GM12874 (cell line): ENCODE measurements around the gene GPNMB.

Experiments
- TF ChIP-seq, protein P1 (sequence below): IDR thresholded peaks from 2 replicates; pipeline ENCODE4 v1.5.1; 2011; ENCODE audit warnings: low read depth, mild to moderate bottlenecking, control low read depth, low read length, moderate library complexity; ENCODE audit not compliant: insufficient read depth

The GPNMB gene

DNA sequence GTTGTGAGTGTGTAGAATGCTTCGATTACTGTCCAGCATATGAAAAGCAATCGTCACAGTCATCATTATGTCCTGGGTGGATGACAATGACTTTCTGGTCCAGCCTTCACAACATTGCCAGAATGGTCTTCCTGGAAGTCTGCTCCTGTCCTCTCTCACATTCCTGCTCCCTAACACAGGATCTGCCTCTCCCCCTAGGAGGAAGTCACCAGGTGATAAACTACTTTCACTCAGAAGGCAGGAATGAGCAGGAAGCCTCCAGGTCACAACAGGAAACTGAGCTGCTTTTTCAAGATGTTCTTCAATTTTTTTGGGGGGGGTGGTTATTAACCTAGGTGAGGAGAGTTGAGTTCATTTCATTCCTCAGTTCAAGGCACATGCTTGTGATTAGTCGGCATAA, 13.6 kb upstream of the GPNMB start:
- TF ChIP-seq, protein P1, sequence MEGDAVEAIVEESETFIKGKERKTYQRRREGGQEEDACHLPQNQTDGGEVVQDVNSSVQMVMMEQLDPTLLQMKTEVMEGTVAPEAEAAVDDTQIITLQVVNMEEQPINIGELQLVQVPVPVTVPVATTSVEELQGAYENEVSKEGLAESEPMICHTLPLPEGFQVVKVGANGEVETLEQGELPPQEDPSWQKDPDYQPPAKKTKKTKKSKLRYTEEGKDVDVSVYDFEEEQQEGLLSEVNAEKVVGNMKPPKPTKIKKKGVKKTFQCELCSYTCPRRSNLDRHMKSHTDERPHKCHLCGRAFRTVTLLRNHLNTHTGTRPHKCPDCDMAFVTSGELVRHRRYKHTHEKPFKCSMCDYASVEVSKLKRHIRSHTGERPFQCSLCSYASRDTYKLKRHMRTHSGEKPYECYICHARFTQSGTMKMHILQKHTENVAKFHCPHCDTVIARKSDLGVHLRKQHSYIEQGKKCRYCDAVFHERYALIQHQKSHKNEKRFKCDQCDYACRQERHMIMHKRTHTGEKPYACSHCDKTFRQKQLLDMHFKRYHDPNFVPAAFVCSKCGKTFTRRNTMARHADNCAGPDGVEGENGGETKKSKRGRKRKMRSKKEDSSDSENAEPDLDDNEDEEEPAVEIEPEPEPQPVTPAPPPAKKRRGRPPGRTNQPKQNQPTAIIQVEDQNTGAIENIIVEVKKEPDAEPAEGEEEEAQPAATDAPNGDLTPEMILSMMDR = no peak

DNA sequence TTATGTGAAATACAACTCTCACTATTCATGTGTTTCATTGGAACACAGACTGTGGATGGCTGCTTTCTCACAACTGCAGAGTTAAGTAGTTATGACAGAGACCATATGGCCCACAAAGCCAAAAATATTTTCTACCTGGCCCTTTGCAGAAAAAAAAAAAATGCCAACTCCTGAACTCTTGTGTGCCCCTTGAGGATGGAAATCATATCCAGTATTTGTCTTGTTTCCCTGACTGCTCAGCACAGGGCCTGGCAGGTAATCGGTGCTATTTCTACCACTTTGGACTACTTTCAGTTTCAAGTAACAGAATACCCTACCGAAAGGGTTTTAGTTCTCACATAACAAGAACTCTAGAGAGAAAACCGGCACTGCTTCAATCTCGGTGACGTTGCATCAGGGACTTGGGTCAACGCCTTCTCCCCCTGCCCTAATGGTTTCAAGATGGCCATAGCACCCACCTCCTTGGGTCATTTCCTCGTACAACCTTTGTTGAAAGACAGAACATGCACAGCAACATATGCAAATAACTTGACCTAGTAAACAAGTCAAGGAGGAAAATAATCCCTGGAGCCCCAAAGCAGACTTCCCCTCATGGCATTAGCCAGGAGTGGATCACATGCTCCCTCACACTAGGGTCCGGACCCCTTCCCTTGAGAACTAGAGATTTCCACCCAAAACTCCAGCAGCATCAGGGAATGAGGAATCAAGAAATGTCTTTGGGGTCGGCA, 11.8 kb upstream of the GPNMB start:
- TF ChIP-seq, protein P1 = no peak

DNA sequence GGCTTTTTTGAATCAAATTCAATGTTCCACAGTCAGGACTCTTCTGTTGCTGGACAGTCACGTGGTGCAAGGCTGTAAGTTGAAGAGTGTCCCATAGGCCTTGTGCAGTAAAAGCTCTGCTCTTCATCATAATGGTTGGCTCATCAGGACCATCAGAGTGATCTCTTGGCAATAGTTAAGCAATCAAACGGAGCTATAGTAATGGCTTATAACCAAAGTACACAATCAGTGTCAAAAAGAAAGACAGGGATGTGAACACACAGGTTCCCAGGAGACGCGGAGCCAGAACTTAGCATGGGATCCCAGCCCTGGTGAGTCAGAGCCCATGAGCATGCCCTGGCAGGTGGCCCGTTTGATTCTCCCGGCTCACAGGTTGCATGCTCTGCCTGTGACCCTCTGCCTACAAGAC, 10.8 kb upstream of the GPNMB start:
- TF ChIP-seq, protein P1 = no peak

GRCh38 chr7:23237000-23237399, 9.6 kb upstream of the GPNMB start:
- TF ChIP-seq, protein P1 = no peak

DNA sequence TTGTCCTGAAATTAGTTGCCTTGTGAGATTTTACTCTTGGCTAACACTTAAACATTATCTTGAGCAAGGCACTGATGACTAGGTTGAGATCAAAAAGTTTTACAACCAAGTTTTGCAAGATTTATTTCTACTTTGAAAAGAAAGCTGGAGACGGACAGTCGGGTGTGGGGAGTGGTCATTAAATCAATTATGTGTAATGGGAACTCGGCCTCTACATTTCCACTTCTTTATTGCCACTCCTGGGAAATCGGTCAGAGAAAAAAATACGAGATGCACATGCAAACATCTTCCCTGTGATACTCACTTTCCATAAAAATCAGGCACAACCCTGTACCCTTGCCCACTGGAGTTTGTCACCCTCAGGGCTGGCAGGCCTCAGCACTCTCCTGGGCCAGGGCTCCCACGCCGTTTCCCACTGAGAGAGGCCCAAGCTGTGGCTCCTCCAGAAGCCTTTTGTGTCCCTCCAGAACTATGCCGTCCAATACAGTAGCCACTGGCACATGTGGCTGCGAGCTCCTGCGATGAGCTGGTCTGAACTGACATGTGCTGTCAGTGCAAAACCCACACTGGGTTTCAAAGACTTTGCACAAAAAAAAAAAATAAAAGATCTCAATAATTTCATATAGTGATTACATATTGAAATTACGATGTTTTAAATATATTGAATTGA, 7.5 kb upstream of the GPNMB start:
- TF ChIP-seq, protein P1 = no peak

DNA sequence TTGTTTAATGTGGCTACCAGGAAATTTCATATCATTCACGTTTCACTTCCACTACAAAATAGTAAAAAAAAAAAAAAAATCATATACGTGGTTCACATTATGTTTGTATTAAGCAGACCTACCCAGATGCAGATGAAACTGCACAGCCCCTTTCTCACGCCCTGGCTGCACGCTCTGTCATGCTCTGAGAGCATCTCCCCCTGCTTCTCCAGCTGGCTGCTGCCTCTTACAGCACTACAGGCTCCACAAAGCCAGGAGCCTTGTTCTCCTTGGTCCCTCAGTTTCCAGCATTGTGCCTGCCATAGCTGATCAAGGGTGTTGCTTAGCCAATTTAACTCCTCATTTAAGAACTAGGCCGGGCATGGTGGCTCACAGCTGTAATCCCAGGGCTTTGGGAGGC, 6.9 kb upstream of the GPNMB start:
- TF ChIP-seq, protein P1 = no peak

- TF ChIP-seq, protein P1 = no peak
Measured at GRCh38 chr7:23242321-23242720, 4.3 kb upstream of the GPNMB start.
